ENCODE measurements around the gene ZGPAT.

The ZGPAT gene

DNA sequence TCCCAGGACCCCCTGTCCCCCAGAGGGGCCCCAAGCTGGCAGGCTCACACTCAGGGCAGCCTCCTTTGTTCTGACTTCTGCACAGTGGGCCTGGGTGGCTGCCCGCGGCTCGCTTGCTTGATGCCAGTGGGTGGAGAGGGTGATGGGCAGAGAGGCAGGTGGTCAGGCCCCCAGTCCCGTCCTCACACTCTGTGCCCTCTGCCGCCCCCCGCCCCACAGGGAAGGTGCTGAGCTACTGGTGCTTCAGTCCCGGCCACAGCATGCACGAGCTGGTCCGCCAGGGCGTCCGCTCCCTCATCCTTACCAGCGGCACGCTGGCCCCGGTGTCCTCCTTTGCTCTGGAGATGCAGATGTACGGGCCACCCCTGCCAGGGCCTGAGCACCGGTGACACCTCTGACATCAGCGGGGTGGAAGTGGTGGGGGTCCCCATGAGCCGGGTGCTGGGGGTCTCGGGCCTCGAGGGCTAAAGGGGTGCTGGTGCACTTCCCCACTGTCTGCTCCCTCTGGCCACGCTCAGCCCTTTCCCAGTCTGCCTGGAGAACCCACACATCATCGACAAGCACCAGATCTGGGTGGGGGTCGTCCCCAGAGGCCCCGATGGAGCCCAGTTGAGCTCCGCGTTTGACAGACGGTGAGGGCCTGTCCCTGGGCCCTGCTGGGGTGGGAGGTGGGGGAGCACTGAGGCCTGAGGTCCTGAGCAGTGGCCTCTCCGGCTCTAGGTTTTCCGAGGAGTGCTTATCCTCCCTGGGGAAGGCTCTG, 20.2 kb upstream of the ZGPAT start:
- H3K27me3 ChIP-seq (ENCODE audit: control insufficient read depth, insufficient read depth, low read length): no peaks in the 10 kb centered on the region
- no peaks in the 10 kb centered on the region for H3K4me1 ChIP-seq (ENCODE audit: control insufficient read depth, insufficient read depth, low read length)
- peaks cover 9% of the 10 kb centered on the region; the same call in 1 of the 2 replicates for H3K36me3 ChIP-seq (ENCODE audit: control insufficient read depth, insufficient read depth, low read length)
- no peak overlapping the region for H3K9ac ChIP-seq (ENCODE audit: low read depth, low read length)
- H3K9me3 ChIP-seq (ENCODE audit: control insufficient read depth, insufficient read depth, low read length): no peaks in the 10 kb centered on the region
- no peak overlapping the region for H3K27ac ChIP-seq (ENCODE audit: low read depth, low read length)
- no peak overlapping the region for H3K4me3 ChIP-seq (ENCODE audit: low read depth, low read length)

DNA sequence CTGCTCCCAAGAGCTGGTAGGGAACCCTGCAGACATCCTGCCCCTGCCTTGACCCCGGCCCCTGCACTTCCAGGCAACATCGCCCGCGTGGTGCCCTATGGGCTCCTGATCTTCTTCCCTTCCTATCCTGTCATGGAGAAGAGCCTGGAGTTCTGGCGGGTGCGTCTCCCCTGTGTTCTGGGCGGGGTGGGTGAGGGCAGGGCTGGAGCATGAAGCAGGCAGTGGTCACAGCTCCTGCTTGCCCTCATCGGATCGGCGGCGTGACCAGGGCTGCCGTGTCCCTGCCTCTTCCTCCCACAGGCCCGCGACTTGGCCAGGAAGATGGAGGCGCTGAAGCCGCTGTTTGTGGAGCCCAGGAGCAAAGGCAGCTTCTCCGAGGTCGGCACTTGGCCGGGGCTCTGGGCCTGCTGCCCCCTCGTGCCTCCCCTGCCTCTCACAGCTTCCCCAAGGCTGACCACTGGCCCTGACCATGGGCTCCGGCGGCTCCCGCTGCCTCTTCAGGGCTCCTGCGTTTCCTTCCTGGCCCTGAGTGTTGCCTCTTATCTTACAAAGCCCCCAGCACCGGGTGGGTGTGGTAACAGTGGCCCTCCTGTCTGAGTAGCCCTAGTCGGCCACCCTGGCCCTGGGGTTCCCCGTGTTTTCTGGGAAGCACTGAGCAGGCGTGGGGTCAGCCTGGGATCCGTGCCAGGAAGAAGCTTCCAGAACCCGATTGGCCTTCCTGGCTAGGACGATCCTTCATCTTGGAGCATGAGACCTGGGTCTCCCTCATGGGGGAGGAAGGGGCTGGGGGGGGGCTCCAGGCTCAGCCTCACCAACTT, 19.4 kb upstream of the ZGPAT start:
- H3K36me3 ChIP-seq (ENCODE audit: control insufficient read depth, insufficient read depth, low read length): peaks cover 8% of the 10 kb centered on the region; the same call in 1 of the 2 replicates
- H3K9me3 ChIP-seq (ENCODE audit: control insufficient read depth, insufficient read depth, low read length): no peaks in the 10 kb centered on the region
- H3K4me1 ChIP-seq (ENCODE audit: control insufficient read depth, insufficient read depth, low read length): no peaks in the 10 kb centered on the region
- H3K27ac ChIP-seq (ENCODE audit: low read depth, low read length): no peak overlapping the region
- H3K4me3 ChIP-seq (ENCODE audit: low read depth, low read length): no peak overlapping the region
- no peak overlapping the region for H3K9ac ChIP-seq (ENCODE audit: low read depth, low read length)
- H3K27me3 ChIP-seq (ENCODE audit: control insufficient read depth, insufficient read depth, low read length): no peaks in the 10 kb centered on the region

DNA sequence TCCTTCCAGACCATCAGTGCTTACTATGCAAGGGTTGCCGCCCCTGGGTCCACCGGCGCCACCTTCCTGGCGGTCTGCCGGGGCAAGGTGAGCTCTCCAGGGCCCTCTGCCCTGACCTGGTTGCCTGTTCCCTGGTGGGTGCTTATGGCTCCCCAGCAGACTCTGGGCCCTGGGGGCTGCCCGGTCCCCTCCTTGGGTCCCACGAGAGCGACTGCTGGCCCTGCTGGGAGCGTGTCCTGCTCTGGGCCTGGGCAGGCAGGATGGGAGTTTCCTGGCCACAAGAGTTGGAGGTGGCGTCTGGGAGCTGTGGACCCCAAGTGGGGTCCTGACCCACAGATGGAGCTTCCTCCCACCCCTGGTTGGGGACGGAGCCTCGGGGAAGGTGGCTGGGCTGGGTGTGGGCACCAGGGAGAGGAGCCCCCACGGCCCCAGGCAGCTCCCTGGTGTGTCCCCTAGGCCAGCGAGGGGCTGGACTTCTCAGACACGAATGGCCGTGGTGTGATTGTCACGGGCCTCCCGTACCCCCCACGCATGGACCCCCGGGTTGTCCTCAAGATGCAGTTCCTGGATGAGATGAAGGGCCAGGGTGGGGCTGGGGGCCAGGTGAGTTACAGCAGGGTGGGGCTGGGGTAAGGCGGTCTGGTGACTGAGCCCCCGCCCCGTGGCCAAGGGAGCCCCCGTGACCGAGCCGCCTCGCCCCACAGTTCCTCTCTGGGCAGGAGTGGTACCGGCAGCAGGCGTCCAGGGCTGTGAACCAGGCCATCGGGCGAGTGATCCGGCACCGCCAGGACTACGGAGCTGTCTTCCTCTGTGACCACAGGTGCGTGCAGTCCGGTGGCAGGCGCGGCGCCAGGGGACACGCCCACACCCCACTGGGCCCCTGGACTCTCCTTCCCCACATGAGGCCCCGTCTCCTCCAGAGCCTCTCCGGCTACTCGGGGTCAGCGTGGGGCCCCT, 18.5 kb upstream of the ZGPAT start:
- Histone ChIP-seq H3K27me3 (ENCODE audit: control insufficient read depth, insufficient read depth, low read length) (no peaks in the 10 kb centered on the region), H3K36me3 (ENCODE audit: control insufficient read depth, insufficient read depth, low read length) (peaks cover 8% of the 10 kb centered on the region; the same call in 1 of the 2 replicates), H3K27ac (ENCODE audit: low read depth, low read length) (no peak overlapping the region), H3K4me3 (ENCODE audit: low read depth, low read length) (no peak overlapping the region), H3K9ac (ENCODE audit: low read depth, low read length) (no peak overlapping the region), H3K9me3 (ENCODE audit: control insufficient read depth, insufficient read depth, low read length) (no peaks in the 10 kb centered on the region), H3K4me1 (ENCODE audit: control insufficient read depth, insufficient read depth, low read length) (no peaks in the 10 kb centered on the region)

DNA sequence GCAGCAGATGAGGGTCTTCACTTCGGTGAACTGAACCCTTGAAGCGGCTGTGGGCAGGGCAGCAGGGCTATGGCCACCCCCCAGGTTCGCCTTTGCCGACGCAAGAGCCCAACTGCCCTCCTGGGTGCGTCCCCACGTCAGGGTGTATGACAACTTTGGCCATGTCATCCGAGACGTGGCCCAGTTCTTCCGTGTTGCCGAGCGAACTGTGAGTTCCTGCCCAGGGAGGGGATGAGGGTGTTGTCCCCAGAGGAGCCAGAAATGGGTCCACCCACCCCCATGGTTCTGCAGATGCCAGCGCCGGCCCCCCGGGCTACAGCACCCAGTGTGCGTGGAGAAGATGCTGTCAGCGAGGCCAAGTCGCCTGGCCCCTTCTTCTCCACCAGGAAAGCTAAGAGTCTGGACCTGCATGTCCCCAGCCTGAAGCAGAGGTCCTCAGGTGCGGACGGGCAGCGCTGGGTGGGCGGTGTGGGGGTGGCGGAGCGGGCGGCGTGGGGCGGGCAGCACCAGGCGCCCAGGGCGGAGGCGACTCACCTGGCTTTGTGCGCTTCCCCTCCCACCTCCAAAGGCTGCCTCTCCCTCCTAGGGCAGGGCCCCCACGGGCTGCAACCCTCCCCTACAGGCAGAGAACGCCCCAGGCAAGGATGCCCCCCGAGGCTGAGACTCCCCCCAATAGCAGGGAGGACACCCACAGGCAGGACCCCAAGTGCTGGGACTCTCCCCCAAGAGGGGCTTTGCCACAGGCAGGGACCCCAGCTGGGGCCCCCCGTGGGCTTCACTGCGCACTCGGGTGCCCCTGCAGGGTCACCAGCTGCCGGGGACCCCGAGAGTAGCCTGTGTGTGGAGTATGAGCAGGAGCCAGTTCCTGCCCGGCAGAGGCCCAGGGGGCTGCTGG, 17.6 kb upstream of the ZGPAT start:
- Histone ChIP-seq H3K27ac (ENCODE audit: low read depth, low read length) (no peak overlapping the region), H3K9me3 (ENCODE audit: control insufficient read depth, insufficient read depth, low read length) (no peaks in the 10 kb centered on the region), H3K36me3 (ENCODE audit: control insufficient read depth, insufficient read depth, low read length) (peaks cover 8% of the 10 kb centered on the region; the same call in 1 of the 2 replicates), H3K27me3 (ENCODE audit: control insufficient read depth, insufficient read depth, low read length) (no peaks in the 10 kb centered on the region), H3K4me1 (ENCODE audit: control insufficient read depth, insufficient read depth, low read length) (no peaks in the 10 kb centered on the region), H3K9ac (ENCODE audit: low read depth, low read length) (no peak overlapping the region), H3K4me3 (ENCODE audit: low read depth, low read length) (no peak overlapping the region)

DNA sequence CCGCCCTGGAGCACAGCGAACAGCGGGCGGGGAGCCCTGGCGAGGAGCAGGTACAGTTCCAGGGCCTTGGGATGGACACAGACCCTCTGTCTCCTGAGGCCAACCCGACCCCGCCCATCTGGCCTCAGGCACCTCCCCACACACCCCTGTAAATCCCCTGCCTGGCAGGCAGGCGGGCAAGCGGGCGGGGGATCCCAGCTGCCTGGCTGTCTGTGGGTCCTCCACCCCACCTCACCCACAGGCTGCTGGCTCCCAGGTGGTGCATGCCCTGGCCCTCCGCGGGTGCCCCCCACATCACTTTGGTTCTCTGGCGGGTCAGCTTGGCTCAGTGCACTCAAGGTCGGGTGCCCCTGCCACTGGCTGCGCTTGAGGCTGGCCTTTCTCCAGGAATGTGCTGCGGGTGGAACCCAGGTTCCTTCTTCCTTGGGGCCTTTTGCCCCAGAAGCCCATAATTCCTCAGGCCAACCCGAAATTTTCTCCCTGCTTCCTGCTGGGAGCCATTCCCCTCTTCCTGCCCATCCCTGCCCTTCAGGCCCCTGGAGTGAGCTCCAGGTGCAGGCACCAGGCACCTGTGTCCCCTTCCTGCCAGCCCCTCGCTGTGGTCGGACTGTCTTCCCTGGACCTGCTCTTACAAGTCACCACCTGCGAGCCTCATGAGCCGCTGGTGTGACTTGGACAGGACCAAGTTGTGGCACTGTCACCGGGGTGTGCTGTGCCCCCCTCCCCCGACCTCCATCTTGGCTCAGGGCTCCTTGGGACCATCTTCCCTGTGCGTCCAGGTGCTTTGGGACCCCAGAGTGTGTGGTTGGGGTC, 16.7 kb upstream of the ZGPAT start:
- H3K4me3 ChIP-seq (ENCODE audit: low read depth, low read length): no peak overlapping the region
- no peaks in the 10 kb centered on the region for H3K27me3 ChIP-seq (ENCODE audit: control insufficient read depth, insufficient read depth, low read length)
- H3K9me3 ChIP-seq (ENCODE audit: control insufficient read depth, insufficient read depth, low read length): no peaks in the 10 kb centered on the region
- peaks cover 8% of the 10 kb centered on the region; the same call in 1 of the 2 replicates for H3K36me3 ChIP-seq (ENCODE audit: control insufficient read depth, insufficient read depth, low read length)
- no peak overlapping the region for H3K27ac ChIP-seq (ENCODE audit: low read depth, low read length)
- H3K9ac ChIP-seq (ENCODE audit: low read depth, low read length): no peak overlapping the region
- H3K4me1 ChIP-seq (ENCODE audit: control insufficient read depth, insufficient read depth, low read length): no peaks in the 10 kb centered on the region

DNA sequence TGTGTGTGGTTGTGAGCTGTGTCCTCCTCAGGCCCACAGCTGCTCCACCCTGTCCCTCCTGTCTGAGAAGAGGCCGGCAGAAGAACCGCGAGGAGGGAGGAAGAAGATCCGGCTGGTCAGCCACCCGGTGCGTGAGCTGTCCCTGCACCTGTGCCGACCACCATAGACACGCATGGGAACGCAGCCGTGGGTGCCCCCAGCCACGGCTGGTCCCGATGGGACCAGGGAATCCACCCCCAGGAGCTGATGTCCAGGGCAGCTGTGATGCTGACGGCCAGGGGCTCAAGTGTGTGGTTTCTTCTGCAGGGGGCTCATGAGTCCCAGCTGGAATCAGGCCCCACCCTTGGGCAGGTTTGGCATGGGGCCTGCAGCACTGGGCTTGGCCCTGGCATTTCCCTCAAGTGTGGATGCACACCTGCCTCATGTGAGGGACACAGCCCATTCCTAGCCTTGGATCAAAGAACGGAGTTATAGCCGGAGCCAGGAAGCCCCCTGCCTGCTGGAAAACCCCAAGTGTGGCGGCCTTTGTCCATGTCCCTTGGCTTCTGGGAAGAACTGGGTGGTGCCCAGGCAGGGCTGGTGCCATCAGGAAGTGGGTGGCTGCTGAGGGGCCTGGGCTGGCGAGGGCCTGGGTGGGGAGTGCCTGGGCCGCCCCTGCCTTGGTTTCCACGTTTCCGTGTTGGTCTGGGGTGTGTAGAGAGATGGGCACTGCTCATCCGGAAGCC, 16.0 kb upstream of the ZGPAT start:
- Histone ChIP-seq H3K27me3 (ENCODE audit: control insufficient read depth, insufficient read depth, low read length) (no peaks in the 10 kb centered on the region), H3K9me3 (ENCODE audit: control insufficient read depth, insufficient read depth, low read length) (no peaks in the 10 kb centered on the region), H3K4me3 (ENCODE audit: low read depth, low read length) (no peak overlapping the region), H3K36me3 (ENCODE audit: control insufficient read depth, insufficient read depth, low read length) (peaks cover 8% of the 10 kb centered on the region; the same call in 1 of the 2 replicates), H3K27ac (ENCODE audit: low read depth, low read length) (no peak overlapping the region), H3K4me1 (ENCODE audit: control insufficient read depth, insufficient read depth, low read length) (no peaks in the 10 kb centered on the region; the same call in 1 of the 2 replicates), H3K9ac (ENCODE audit: low read depth, low read length) (no peak overlapping the region)

DNA sequence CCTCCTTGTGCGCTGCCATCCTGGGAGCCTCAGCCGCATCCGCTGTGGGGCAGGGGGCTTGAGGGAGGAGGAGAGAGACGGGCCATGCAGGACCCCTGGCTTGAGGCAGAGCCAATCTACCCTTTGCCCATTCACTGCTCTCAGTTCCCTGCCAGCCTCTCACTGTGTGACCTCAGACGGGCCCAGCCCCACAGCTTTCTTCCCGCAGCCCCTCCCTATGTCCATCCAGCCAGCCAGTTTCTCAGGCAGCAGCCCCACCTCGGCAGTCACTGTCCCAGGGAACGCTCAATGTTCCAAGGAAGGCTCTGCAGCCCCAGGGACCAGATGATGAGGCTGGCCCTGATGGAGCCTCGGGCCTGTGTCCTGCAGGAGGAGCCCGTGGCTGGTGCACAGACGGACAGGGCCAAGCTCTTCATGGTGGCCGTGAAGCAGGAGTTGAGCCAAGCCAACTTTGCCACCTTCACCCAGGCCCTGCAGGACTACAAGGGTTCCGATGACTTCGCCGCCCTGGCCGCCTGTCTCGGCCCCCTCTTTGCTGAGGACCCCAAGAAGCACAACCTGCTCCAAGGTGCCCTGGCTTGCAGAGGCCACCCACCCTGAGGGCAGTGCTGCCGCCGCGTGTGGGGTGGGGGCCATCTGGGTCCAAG, 15.3 kb upstream of the ZGPAT start:
- Histone ChIP-seq H3K9ac (ENCODE audit: low read depth, low read length) (no peak overlapping the region), H3K9me3 (ENCODE audit: control insufficient read depth, insufficient read depth, low read length) (no peaks in the 10 kb centered on the region), H3K4me3 (ENCODE audit: low read depth, low read length) (no peak overlapping the region), H3K27ac (ENCODE audit: low read depth, low read length) (no peak overlapping the region), H3K27me3 (ENCODE audit: control insufficient read depth, insufficient read depth, low read length) (no peaks in the 10 kb centered on the region), H3K36me3 (ENCODE audit: control insufficient read depth, insufficient read depth, low read length) (peaks cover 8% of the 10 kb centered on the region; the same call in 1 of the 2 replicates), H3K4me1 (ENCODE audit: control insufficient read depth, insufficient read depth, low read length) (peaks cover 4% of the 10 kb centered on the region; the same call in 1 of the 2 replicates)

DNA sequence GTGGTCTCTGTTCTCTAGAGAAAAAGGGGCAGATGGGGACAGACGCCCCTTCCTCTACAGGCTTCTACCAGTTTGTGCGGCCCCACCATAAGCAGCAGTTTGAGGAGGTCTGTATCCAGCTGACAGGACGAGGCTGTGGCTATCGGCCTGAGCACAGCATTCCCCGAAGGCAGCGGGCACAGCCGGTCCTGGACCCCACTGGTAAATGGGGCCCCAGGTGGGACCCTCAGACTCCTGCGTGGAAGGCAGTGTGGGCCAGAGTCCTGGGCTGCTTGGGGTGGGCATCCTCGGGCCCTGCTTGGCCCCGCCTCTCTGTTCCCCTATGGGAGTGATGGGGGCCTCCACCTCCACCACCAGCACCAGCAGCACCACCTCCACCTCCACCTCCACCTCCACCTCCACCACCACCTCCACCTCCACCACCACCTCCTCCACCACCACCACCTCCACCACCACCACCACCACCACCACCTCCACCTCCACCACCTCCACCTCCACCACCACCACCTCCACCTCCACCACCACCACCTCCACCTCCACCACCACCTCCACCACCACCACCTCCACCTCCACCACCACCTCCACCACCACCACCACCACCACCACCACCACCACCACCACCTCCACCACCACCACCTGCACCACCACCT, 14.6 kb upstream of the ZGPAT start:
- H3K4me1 ChIP-seq (ENCODE audit: control insufficient read depth, insufficient read depth, low read length): peaks cover 4% of the 10 kb centered on the region; the same call in 1 of the 2 replicates
- peaks cover 8% of the 10 kb centered on the region; the same call in 1 of the 2 replicates for H3K36me3 ChIP-seq (ENCODE audit: control insufficient read depth, insufficient read depth, low read length)
- H3K4me3 ChIP-seq (ENCODE audit: low read depth, low read length): no peak overlapping the region
- no peak overlapping the region for H3K9ac ChIP-seq (ENCODE audit: low read depth, low read length)
- no peaks in the 10 kb centered on the region for H3K27me3 ChIP-seq (ENCODE audit: control insufficient read depth, insufficient read depth, low read length)
- H3K27ac ChIP-seq (ENCODE audit: low read depth, low read length): no peak overlapping the region
- no peaks in the 10 kb centered on the region for H3K9me3 ChIP-seq (ENCODE audit: control insufficient read depth, insufficient read depth, low read length)

All from HUES48 (cell line).